K562 (cell line): ENCODE measurements around the gene HELZ2.

Source experiments
- HMG20A ChIP-seq: fragments of 450-650 bp; formaldehyde crosslinking; conservative IDR thresholded peaks from 2 replicates; pipeline ENCODE4 v1.4.0; 2020; ENCODE audit warnings: mild to moderate bottlenecking, mixed read lengths
- SP2 ChIP-seq: IDR thresholded peaks from 2 replicates; pipeline ENCODE4 v1.6.1; 2011; ENCODE audit warnings: mild to moderate bottlenecking, low read depth, low read length, moderate library complexity; ENCODE audit not compliant: poor library complexity, severe bottlenecking; ENCODE audit errors: extremely low read depth
- ZNF133 ChIP-seq: fragments of 250-450 bp; sonication (Bioruptor Pico); IDR thresholded peaks from 2 replicates; pipeline ENCODE4 v1.4.0; 2020; ENCODE audit warnings: mild to moderate bottlenecking
- TF ChIP-seq, protein P1 (sequence below), 2 experiments: fragments of 450-650 bp in 1 of 2; sonication (generic) in 1 of 2; formaldehyde crosslinking in 1 of 2; IDR thresholded peaks; 2 replicates each; pipeline versions ENCODE4 v1.7.1 to v1.9.0; 2016 to 2022; ENCODE audit warnings: inconsistent platforms in 1 of 2, mild to moderate bottlenecking in 1 of 2, missing genetic modification reagents in 1 of 2
- TF ChIP-seq, protein P2 (sequence below): fragments of 450-650 bp; IDR thresholded peaks from 2 replicates; pipeline ENCODE4 v1.6.1; 2017; ENCODE audit warnings: antibody characterized with exemption, mild to moderate bottlenecking
- TF ChIP-seq, protein P3 (sequence below): fragments of 250-450 bp; sonication (Bioruptor Pico); IDR thresholded peaks from 2 replicates; pipeline ENCODE4 v1.5.0; 2022; ENCODE audit warnings: mild to moderate bottlenecking

- TF ChIP-seq HMG20A (CRISPR knock-in tag), result no peak
- TF ChIP-seq, protein P1, sequence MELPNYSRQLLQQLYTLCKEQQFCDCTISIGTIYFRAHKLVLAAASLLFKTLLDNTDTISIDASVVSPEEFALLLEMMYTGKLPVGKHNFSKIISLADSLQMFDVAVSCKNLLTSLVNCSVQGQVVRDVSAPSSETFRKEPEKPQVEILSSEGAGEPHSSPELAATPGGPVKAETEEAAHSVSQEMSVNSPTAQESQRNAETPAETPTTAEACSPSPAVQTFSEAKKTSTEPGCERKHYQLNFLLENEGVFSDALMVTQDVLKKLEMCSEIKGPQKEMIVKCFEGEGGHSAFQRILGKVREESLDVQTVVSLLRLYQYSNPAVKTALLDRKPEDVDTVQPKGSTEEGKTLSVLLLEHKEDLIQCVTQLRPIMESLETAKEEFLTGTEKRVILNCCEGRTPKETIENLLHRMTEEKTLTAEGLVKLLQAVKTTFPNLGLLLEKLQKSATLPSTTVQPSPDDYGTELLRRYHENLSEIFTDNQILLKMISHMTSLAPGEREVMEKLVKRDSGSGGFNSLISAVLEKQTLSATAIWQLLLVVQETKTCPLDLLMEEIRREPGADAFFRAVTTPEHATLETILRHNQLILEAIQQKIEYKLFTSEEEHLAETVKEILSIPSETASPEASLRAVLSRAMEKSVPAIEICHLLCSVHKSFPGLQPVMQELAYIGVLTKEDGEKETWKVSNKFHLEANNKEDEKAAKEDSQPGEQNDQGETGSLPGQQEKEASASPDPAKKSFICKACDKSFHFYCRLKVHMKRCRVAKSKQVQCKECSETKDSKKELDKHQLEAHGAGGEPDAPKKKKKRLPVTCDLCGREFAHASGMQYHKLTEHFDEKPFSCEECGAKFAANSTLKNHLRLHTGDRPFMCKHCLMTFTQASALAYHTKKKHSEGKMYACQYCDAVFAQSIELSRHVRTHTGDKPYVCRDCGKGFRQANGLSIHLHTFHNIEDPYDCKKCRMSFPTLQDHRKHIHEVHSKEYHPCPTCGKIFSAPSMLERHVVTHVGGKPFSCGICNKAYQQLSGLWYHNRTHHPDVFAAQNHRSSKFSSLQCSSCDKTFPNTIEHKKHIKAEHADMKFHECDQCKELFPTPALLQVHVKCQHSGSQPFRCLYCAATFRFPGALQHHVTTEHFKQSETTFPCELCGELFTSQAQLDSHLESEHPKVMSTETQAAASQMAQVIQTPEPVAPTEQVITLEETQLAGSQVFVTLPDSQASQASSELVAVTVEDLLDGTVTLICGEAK (IDR thresholded peaks at IDR 0.05), result no peak
- TF ChIP-seq, protein P1 (CRISPR knock-in tag; IDR thresholded peaks at IDR 0.05), result no peak
- TF ChIP-seq, protein P2, sequence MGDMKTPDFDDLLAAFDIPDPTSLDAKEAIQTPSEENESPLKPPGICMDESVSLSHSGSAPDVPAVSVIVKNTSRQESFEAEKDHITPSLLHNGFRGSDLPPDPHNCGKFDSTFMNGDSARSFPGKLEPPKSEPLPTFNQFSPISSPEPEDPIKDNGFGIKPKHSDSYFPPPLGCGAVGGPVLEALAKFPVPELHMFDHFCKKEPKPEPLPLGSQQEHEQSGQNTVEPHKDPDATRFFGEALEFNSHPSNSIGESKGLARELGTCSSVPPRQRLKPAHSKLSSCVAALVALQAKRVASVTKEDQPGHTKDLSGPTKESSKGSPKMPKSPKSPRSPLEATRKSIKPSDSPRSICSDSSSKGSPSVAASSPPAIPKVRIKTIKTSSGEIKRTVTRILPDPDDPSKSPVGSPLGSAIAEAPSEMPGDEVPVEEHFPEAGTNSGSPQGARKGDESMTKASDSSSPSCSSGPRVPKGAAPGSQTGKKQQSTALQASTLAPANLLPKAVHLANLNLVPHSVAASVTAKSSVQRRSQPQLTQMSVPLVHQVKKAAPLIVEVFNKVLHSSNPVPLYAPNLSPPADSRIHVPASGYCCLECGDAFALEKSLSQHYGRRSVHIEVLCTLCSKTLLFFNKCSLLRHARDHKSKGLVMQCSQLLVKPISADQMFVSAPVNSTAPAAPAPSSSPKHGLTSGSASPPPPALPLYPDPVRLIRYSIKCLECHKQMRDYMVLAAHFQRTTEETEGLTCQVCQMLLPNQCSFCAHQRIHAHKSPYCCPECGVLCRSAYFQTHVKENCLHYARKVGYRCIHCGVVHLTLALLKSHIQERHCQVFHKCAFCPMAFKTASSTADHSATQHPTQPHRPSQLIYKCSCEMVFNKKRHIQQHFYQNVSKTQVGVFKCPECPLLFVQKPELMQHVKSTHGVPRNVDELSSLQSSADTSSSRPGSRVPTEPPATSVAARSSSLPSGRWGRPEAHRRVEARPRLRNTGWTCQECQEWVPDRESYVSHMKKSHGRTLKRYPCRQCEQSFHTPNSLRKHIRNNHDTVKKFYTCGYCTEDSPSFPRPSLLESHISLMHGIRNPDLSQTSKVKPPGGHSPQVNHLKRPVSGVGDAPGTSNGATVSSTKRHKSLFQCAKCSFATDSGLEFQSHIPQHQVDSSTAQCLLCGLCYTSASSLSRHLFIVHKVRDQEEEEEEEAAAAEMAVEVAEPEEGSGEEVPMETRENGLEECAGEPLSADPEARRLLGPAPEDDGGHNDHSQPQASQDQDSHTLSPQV, result no peak
- no peak for TF ChIP-seq ZNF133 (CRISPR knock-in tag)
- no peak for TF ChIP-seq SP2
- TF ChIP-seq, protein P3, sequence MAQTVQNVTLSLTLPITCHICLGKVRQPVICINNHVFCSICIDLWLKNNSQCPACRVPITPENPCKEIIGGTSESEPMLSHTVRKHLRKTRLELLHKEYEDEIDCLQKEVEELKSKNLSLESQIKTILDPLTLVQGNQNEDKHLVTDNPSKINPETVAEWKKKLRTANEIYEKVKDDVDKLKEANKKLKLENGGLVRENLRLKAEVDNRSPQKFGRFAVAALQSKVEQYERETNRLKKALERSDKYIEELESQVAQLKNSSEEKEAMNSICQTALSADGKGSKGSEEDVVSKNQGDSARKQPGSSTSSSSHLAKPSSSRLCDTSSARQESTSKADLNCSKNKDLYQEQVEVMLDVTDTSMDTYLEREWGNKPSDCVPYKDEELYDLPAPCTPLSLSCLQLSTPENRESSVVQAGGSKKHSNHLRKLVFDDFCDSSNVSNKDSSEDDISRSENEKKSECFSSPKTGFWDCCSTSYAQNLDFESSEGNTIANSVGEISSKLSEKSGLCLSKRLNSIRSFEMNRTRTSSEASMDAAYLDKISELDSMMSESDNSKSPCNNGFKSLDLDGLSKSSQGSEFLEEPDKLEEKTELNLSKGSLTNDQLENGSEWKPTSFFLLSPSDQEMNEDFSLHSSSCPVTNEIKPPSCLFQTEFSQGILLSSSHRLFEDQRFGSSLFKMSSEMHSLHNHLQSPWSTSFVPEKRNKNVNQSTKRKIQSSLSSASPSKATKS (CRISPR knock-in tag), result no peak
Observed at GRCh38 chr20:63554361-63555278, 19.4 kb downstream of the HELZ2 start.
